H1 (cell line): Measurements from ENCODE around the gene ANXA2R. TPM values are rescaled to one million over a fixed set of nuclear protein-coding genes. Genes with fewer than 3 reads are reported as not detected.

Experiments used
- CTCF ChIA-PET: fragments of 300-600 bp; sonication (Branson Sonifier 250); formaldehyde crosslinking; loops from one replicate; lab custom pipeline; 2021; ENCODE audit not compliant: partially characterized antibody; lab: Charles Lee
- POLR2A ChIA-PET: fragments of 300-600 bp; sonication (Branson Sonifier 250); formaldehyde crosslinking; loops from one replicate; lab custom pipeline; 2021; ENCODE audit warnings: inconsistent platforms; ENCODE audit not compliant: partially characterized antibody; lab: Charles Lee
- DNase-seq, 2 experiments: peaks; one replicate each; pipeline versions ENCODE4 v3.0.0 to v3.0.0-alpha.2; 2010 to 2022; ENCODE audit warnings: low spot score in 2 of 2, low read depth in 1 of 2, mixed read lengths in 1 of 2
- FAIRE-seq: peaks from 2 replicates; lab custom pipeline; 2011; peaks lifted over from hg19 to GRCh38; lab: Jason Lieb, UNC
- H2AFZ ChIP-seq: 2 replicates; pipeline ENCODE4 v1.8.1; 2012; ENCODE audit warnings: low read length, inconsistent platforms
- H2AK5ac ChIP-seq: 2 replicates; pipeline ENCODE4 v1.6.1; 2013; ENCODE audit warnings: low read depth, low read length
- H2BK120ac ChIP-seq: replicated peaks from 2 replicates; pipeline ENCODE3; 2013; ENCODE audit warnings: low read depth, low read length, inconsistent platforms
- H2BK12ac ChIP-seq: 2 replicates; pipeline ENCODE4 v1.6.1; 2013; ENCODE audit warnings: low read depth, low read length
- H2BK15ac ChIP-seq: 2 replicates; pipeline ENCODE4 v1.6.1; 2013; ENCODE audit warnings: low read length
- H2BK20ac ChIP-seq: 2 replicates; pipeline ENCODE4 v1.6.1; 2013; ENCODE audit warnings: low read length
- H2BK5ac ChIP-seq: 2 replicates; pipeline ENCODE4 v1.6.1; 2013; ENCODE audit warnings: low read depth, low read length
- H3K14ac ChIP-seq: 2 replicates; pipeline ENCODE4 v1.6.1; 2013; ENCODE audit warnings: inconsistent platforms; ENCODE audit not compliant: insufficient read length
- H3K18ac ChIP-seq: 2 replicates; pipeline ENCODE4 v1.6.1; 2013; ENCODE audit warnings: low read length; ENCODE audit errors: extremely low read depth
- H3K23ac ChIP-seq: 2 replicates; pipeline ENCODE4 v1.6.1; 2013; ENCODE audit warnings: inconsistent platforms; ENCODE audit not compliant: insufficient read length
- H3K23me2 ChIP-seq: 2 replicates; pipeline ENCODE4 v1.6.1; 2013; ENCODE audit warnings: low read depth, low read length
- H3K27ac ChIP-seq: 2 replicates; pipeline ENCODE4 v1.6.1; 2011; ENCODE audit warnings: low read depth, low read length, inconsistent platforms
- H3K27me3 ChIP-seq, 4 experiments: replicated peaks in 1 of 4; 1 replicate in 1 of 4; 2 replicates in 3 of 4; pipeline versions ENCODE4 v1.6.1 to v1.8.1; 2011 to 2013; ENCODE audit warnings: low read length in 3 of 4, mild to moderate bottlenecking in 3 of 4, inconsistent platforms in 2 of 4, mixed read lengths in 2 of 4, moderate library complexity in 1 of 4; ENCODE audit not compliant: control insufficient read depth in 3 of 4, insufficient read depth in 3 of 4; ENCODE audit errors: extremely low read depth in 1 of 4
- H3K36me3 ChIP-seq, 4 experiments: 2 replicates each; pipeline versions ENCODE4 v1.6.1 to v1.8.1; 2011 to 2013; ENCODE audit warnings: mild to moderate bottlenecking in 4 of 4, low read length in 3 of 4, moderate library complexity in 2 of 4, control low read depth in 1 of 4, inconsistent platforms in 1 of 4; ENCODE audit not compliant: insufficient read depth in 4 of 4, control insufficient read depth in 2 of 4
- H3K4ac ChIP-seq: replicated peaks from 2 replicates; pipeline ENCODE3; 2013; ENCODE audit warnings: low read length, low read depth, mixed read lengths, inconsistent platforms; ENCODE audit not compliant: insufficient read length
- H3K4me1 ChIP-seq, 4 experiments: replicated peaks in 1 of 4; 1 replicate in 1 of 4; 2 replicates in 3 of 4; pipeline versions ENCODE4 v1.6.1 to v1.8.1; 2011 to 2013; ENCODE audit warnings: low read length in 3 of 4, inconsistent platforms in 2 of 4, mixed read lengths in 1 of 4; ENCODE audit not compliant: insufficient read depth in 4 of 4, control insufficient read depth in 3 of 4
- H3K4me2 ChIP-seq, 2 experiments: 2 replicates each; pipeline versions ENCODE4 v1.6.1 to v1.8.1; 2011 to 2013; ENCODE audit warnings: low read depth in 2 of 2, low read length in 2 of 2, control low read depth in 1 of 2, inconsistent platforms in 1 of 2, mild to moderate bottlenecking in 1 of 2; ENCODE audit not compliant: insufficient read depth in 1 of 2
- H3K4me3 ChIP-seq, 4 experiments: fragments of 200-600, 300-600 bp in 1 of 4; sonication (generic), shearing (Covaris generic), sonication (Bioruptor Twin) in 1 of 4; 2 replicates each; pipeline versions ENCODE4 v1.5.1 to v1.8.1; 2011 to 2016; ENCODE audit warnings: low read length in 4 of 4, low read depth in 3 of 4, control low read depth in 2 of 4, inconsistent platforms in 2 of 4, mild to moderate bottlenecking in 2 of 4, mixed read lengths in 1 of 4, moderate library complexity in 1 of 4; ENCODE audit not compliant: insufficient read depth in 2 of 4; ENCODE audit errors: extremely low read depth in 1 of 4
- H3K56ac ChIP-seq: replicated peaks from 2 replicates; pipeline ENCODE3; 2013; ENCODE audit warnings: low read depth, mild to moderate bottlenecking, mixed read lengths, low read length, inconsistent platforms; ENCODE audit not compliant: insufficient read length
- H3K79me1 ChIP-seq: 2 replicates; pipeline ENCODE4 v1.6.1; 2013; ENCODE audit warnings: low read depth, low read length, control low read depth
- H3K79me2 ChIP-seq, 2 experiments: 2 replicates each; pipeline versions ENCODE4 v1.6.1 to v1.8.1; 2012 to 2013; ENCODE audit warnings: low read length in 2 of 2, mild to moderate bottlenecking in 2 of 2, inconsistent platforms in 1 of 2; ENCODE audit not compliant: insufficient read depth in 2 of 2, control insufficient read depth in 1 of 2
- H3K9ac ChIP-seq, 4 experiments: replicated peaks in 1 of 4; 1 replicate in 1 of 4; 2 replicates in 3 of 4; pipeline versions ENCODE4 v1.6.1 to v1.8.1; 2011 to 2013; ENCODE audit warnings: low read depth in 3 of 4, low read length in 3 of 4, control low read depth in 2 of 4, mild to moderate bottlenecking in 2 of 4, moderate library complexity in 2 of 4, inconsistent platforms in 1 of 4; ENCODE audit errors: extremely low read depth in 1 of 4
- H3K9me3 ChIP-seq, 2 experiments: 2 replicates each; pipeline versions ENCODE4 v1.6.1 to v1.8.1; 2012 to 2013; ENCODE audit warnings: mild to moderate bottlenecking in 2 of 2, moderate library complexity in 2 of 2, control low read depth in 1 of 2, inconsistent platforms in 1 of 2, low read depth in 1 of 2, low read length in 1 of 2, mixed read lengths in 1 of 2; ENCODE audit not compliant: insufficient read depth in 2 of 2
- H4K20me1 ChIP-seq, 2 experiments: replicated peaks in 1 of 2; 2 replicates each; pipeline versions ENCODE3 to v1.8.1; 2011 to 2013; ENCODE audit warnings: inconsistent platforms in 2 of 2, low read length in 2 of 2, mild to moderate bottlenecking in 1 of 2; ENCODE audit not compliant: insufficient read depth in 2 of 2, control insufficient read depth in 1 of 2
- H4K5ac ChIP-seq: 2 replicates; pipeline ENCODE4 v1.6.1; 2013; ENCODE audit warnings: low read length, low read depth, mixed read lengths, inconsistent platforms; ENCODE audit not compliant: insufficient read length
- H4K8ac ChIP-seq: 2 replicates; pipeline ENCODE4 v1.8.0; 2013; ENCODE audit warnings: mild to moderate bottlenecking, moderate library complexity, low read length, inconsistent platforms; ENCODE audit not compliant: insufficient read depth; ENCODE audit errors: extremely low read depth
- H4K91ac ChIP-seq: replicated peaks from 2 replicates; pipeline ENCODE3; 2013; ENCODE audit warnings: low read length, mixed read lengths, inconsistent platforms; ENCODE audit not compliant: insufficient read length
- POLR2A ChIP-seq, 2 experiments: IDR thresholded peaks; 1 replicate in 1 of 2; 2 replicates in 1 of 2; pipeline ENCODE4 v1.6.1; 2011; ENCODE audit warnings: low read depth in 2 of 2, low read length in 2 of 2, mild to moderate bottlenecking in 2 of 2; ENCODE audit errors: control extremely low read depth in 1 of 2
- SUZ12 ChIP-seq: fragments of 200-600 bp; sonication (generic); IDR thresholded peaks from 2 replicates; pipeline ENCODE4 v1.6.1; 2012; ENCODE audit warnings: mild to moderate bottlenecking, inconsistent platforms, low read length, moderate library complexity, mixed read lengths
- WGBS, 2 experiments: shearing (Covaris generic) in 1 of 2; methylation state at CpG; one replicate each; pipeline versions ENCODE4 v1.1.6 to v1.1.7; 2013 to 2015; ENCODE audit warnings: low lambda C conversion rate in 2 of 2, mixed read lengths in 2 of 2, inconsistent platforms in 1 of 2, low coverage in 1 of 2, missing lambda C conversion rate in 1 of 2; ENCODE audit not compliant: insufficient replicate concordance in 2 of 2, insufficient coverage in 1 of 2, insufficient read length in 1 of 2; ENCODE audit errors: extremely low coverage in 1 of 2, missing lambda C conversion rate in 1 of 2; 5-methylcytosine and 5-hydroxymethylcytosine counted together
- polyA plus RNA-seq, 7 experiments: library from polyadenylated mRNA; depleted of rRNA in 3 of 7; stranded (reverse) in 5 of 7; unstranded in 2 of 7; fragments of >200 nt in 5 of 7; fragments of 200-250 nt in 2 of 7; gene quantifications; 1 replicate in 5 of 7; 2 replicates in 1 of 7; 4 replicates in 1 of 7; pipeline versions ENCODE4 v1.2.1 to v1.2.3, GENCODE V29; 2011 to 2013; ENCODE audit warnings: missing spikeins in 2 of 7, mixed read lengths in 2 of 7
- total RNA-seq: library from RNA; stranded (reverse); fragmentation: NEBNext Ultra II Directional; extraction: Animal tissue kit (Norgen Biotek cat#: 25700); gene quantifications from 2 replicates; pipeline ENCODE4 v1.2.1, GENCODE V29; 2021

Gene ANXA2R
- total and polyA plus RNA-seq, 2 of the 8 experiments (the other 6 are each of a cell fraction or from before 2014, with no cell fraction given), result 0.08 to 0.17 TPM

- no peak overlapping the region for H2BK120ac ChIP-seq
- 23% methylated on average over 6 of the region's 6 CpGs; no CpG with 5 or more reads in 1 of the 2 experiments for WGBS, 2 experiments
- TF ChIP-seq SUZ12 (peak; percentile 29; the same call in 1 of the 2 replicates), POLR2A (IDR thresholded peaks at IDR 0.05; ENCODE audit: control extremely low read depth in 1 of 2, low read depth in 2 of 2, low read length in 2 of 2) (no peak)
- H3K4me2 ChIP-seq, result peak overlapping the region; percentile 70 to 82
- no peak overlapping the region for H3K23ac ChIP-seq
- no peak overlapping the region for H2BK12ac ChIP-seq
- no peak overlapping the region for H2AFZ ChIP-seq
- H3K27me3 ChIP-seq, result peaks cover 37 to 72% (median 65%) of the 10 kb centered on the region in 4 experiments
- no peak for FAIRE-seq
- H4K20me1 ChIP-seq, result no peaks in the 10 kb centered on the region
- no peak overlapping the region for H4K91ac ChIP-seq
- H3K27ac ChIP-seq, result no peak overlapping the region
- H3K9ac ChIP-seq, result no peak overlapping the region
- H3K4ac ChIP-seq, result no peak overlapping the region
- H3K18ac ChIP-seq, result no peak overlapping the region
- no peak overlapping the region for H3K14ac ChIP-seq
- no peaks in the 10 kb centered on the region for H3K9me3 ChIP-seq
- H3K36me3 ChIP-seq, result no peaks in the 10 kb centered on the region
- no peak overlapping the region for H2BK20ac ChIP-seq
- no peak for DNase-seq
- H4K8ac ChIP-seq, result no peak overlapping the region
- H3K56ac ChIP-seq, result no peak overlapping the region
- no peak overlapping the region for H4K5ac ChIP-seq
- no peak overlapping the region for H2BK5ac ChIP-seq
- no peaks in the 10 kb centered on the region for H3K79me2 ChIP-seq
- peaks cover 0 to 2% (median 0%) of the 10 kb centered on the region in 4 experiments; a peak in 2 of 7 replicates for H3K4me1 ChIP-seq
- H3K79me1 ChIP-seq, result no peaks in the 10 kb centered on the region
- H3K4me3 ChIP-seq, result peak overlapping the region; percentile 15 to 54 (median 46); a peak in 4 of 8 replicates
- ChIA-PET POLR2A (no interaction called here), CTCF (no interaction called here)
- no peak overlapping the region for H2AK5ac ChIP-seq
- H2BK15ac ChIP-seq, result no peak overlapping the region
- peaks cover 7% of the 10 kb centered on the region; the same call in 1 of the 2 replicates for H3K23me2 ChIP-seq
Measured at GRCh38 chr5:43000914-43001313, 39.2 kb downstream of the ANXA2R start.
